Psoas muscle (tissue), 8 donors: ENCODE results near the gene WDR17. TPM values are rescaled to one million over a fixed set of nuclear protein-coding genes. Genes with fewer than 3 reads are reported as not detected.

Source experiments
- ATAC-seq, 4 donors: fragments of 200-7000 bp; cut with Tn5 transposase; one replicate each; pipeline ENCODE4 v1.9.1; 2020; ENCODE audit warnings: moderate library complexity in 3 of 4, mild to moderate bottlenecking in 2 of 4
- DNase-seq, 2 donors: peaks; one replicate each; pipeline ENCODE4 v3.0.0-alpha.2; 2020
- H3K27ac ChIP-seq: fragments of 200-600 bp; one replicate; pipeline ENCODE4 v1.8.0; 2022
- H3K27me3 ChIP-seq, 3 donors: fragments of 200-600 bp in 1 of 3; one replicate each; pipeline versions ENCODE4 v1.6.1 to v1.8.0; 2013 to 2022; ENCODE audit warnings: low read length in 2 of 3, mild to moderate bottlenecking in 2 of 3, moderate library complexity in 1 of 3; ENCODE audit not compliant: insufficient read depth in 3 of 3
- H3K36me3 ChIP-seq, 2 donors: fragments of 200-600 bp in 1 of 2; one replicate each; pipeline versions ENCODE4 v1.6.1 to v1.8.0; 2013 to 2022; ENCODE audit warnings: low read depth in 1 of 2, mild to moderate bottlenecking in 1 of 2, moderate library complexity in 1 of 2; ENCODE audit not compliant: insufficient read depth in 1 of 2
- H3K4me1 ChIP-seq: fragments of 200-600 bp; one replicate; pipeline ENCODE4 v1.8.0; 2022
- H3K4me3 ChIP-seq: fragments of 200-600 bp; one replicate; pipeline ENCODE4 v1.8.0; 2022; ENCODE audit warnings: mild to moderate bottlenecking
- H3K9me3 ChIP-seq: fragments of 200-600 bp; one replicate; pipeline ENCODE4 v1.8.0; 2022
- CTCF ChIP-seq: fragments of 200-600 bp; IDR thresholded peaks from one replicate; pipeline ENCODE4 v1.8.0; 2022; ENCODE audit warnings: antibody characterized with exemption
- WGBS, 3 donors: extraction: QIAGEN DNeasy Blood & Tissue Kit; methylation state at CpG; one replicate each; pipeline versions ENCODE4 v1.1.6 to v1.1.7; 2013; 5-methylcytosine and 5-hydroxymethylcytosine counted together
- intact Hi-C, 2 donors: fragments of 100-400 bp; cut with DNase I; formaldehyde crosslinking; loops; one replicate each; pipeline versions ENCODE4 v1.11.0 to v1.14.2; 2022
- polyA plus RNA-seq, 3 donors: library from polyadenylated mRNA; stranded (reverse); fragments of 200-250 nt; gene quantifications; one replicate each; pipeline ENCODE4 v1.2.3, GENCODE V29; 2013
- total RNA-seq, 4 donors: library from RNA; stranded (reverse); fragmentation: NEBNext Ultra II Directional in 2 of 4; extraction: Animal tissue kit (Norgen Biotek cat#: 25700) in 2 of 4; gene quantifications; one replicate each; pipeline versions ENCODE4 v1.2.1 to v1.2.4, GENCODE V29; 2021 to 2023
- donor health status: healthy with polysubstance abuse.
- donor health status: DM: no; HTN: no; CAD: no; lungs with moderate emphysema.
- donor health status: Bipolar disorder and iron deficiency.
- donor health status: healthy.
- donor health status: DM: yes; HTN: yes; CAD: no.
- donor health status: DM: no; HTN: no; CAD: no.
- donor health status: DM: no; HTN: no; CAD: no.
- donor health status: DM: yes; HTN: yes; CAD: no.

WDR17 gene
- total and polyA plus RNA-seq, 7 donors: 0.08 to 0.75 (median 0.46) TPM

GRCh38 chr4:176099314-176099713, 33.7 kb downstream of the WDR17 start:
- DNase-seq (no peak), ATAC-seq (no peak)
- Histone ChIP-seq H3K27ac (no peak overlapping the region), H3K36me3 (no peaks in the 10 kb centered on the region), H3K27me3 (peaks cover 0 to 3% (median 0%) of the 10 kb centered on the region in 3 donors), H3K4me3 (no peak overlapping the region), H3K4me1 (no peaks in the 10 kb centered on the region), H3K9me3 (no peaks in the 10 kb centered on the region)
- TF ChIP-seq CTCF: no peak
- intact Hi-C loops: no loop called here
- WGBS, 3 donors: 76 to 93% (median 87%) methylated on average over 2 of the region's 2 CpGs

- H3K4me1 ChIP-seq: no peaks in the 10 kb centered on the region
- TF ChIP-seq CTCF: no peak
- no peak overlapping the region for H3K4me3 ChIP-seq
- no peak overlapping the region for H3K27ac ChIP-seq
- peaks cover 0 to 3% (median 0%) of the 10 kb centered on the region in 3 donors for H3K27me3 ChIP-seq
- ATAC-seq (no peak), DNase-seq (no peak)
- no peaks in the 10 kb centered on the region for H3K9me3 ChIP-seq
- intact Hi-C loops: no loop called here
- H3K36me3 ChIP-seq: no peaks in the 10 kb centered on the region
Measured at GRCh38 chr4:176102414-176103063, 36.9 kb downstream of the WDR17 start.

- no peak overlapping the region for H3K27ac ChIP-seq
- peaks cover 0 to 2% (median 0%) of the 10 kb centered on the region in 3 donors for H3K27me3 ChIP-seq
- intact Hi-C loops: no loop called here
- TF ChIP-seq CTCF: no peak
- no peak overlapping the region for H3K4me3 ChIP-seq
- no peaks in the 10 kb centered on the region for H3K9me3 ChIP-seq
- DNase-seq: no peak
- H3K36me3 ChIP-seq: no peaks in the 10 kb centered on the region
- ATAC-seq: no peak
- H3K4me1 ChIP-seq: no peaks in the 10 kb centered on the region
Measured at GRCh38 chr4:176107695-176108094, 42.1 kb downstream of the WDR17 start.

GRCh38 chr4:176123710-176124407, 58.2 kb downstream of the WDR17 start:
- intact Hi-C loops: loop anchor here in 1 of 2 donors (10.0 kb wide), 1 partner anchor 169 kb away; no protein-coding TSS in a partner anchor
- Histone ChIP-seq H3K36me3 (no peaks in the 10 kb centered on the region), H3K27ac (no peak overlapping the region), H3K4me1 (no peaks in the 10 kb centered on the region), H3K27me3 (no peaks in the 10 kb centered on the region), H3K9me3 (no peaks in the 10 kb centered on the region), H3K4me3 (no peak overlapping the region)
- peak; percentile 49 for TF ChIP-seq CTCF
- 64 to 76% (median 67%) methylated on average over 4 of the region's 4 CpGs for WGBS, 3 donors
- ATAC-seq (peak in 1 of 4 donors; percentile 55), DNase-seq (no peak)
